Tibial nerve (tissue), 4 donors: ENCODE data around the gene SUCLG2.

Experiments
- EP300 ChIP-seq, 2 donors: sonication (generic); formaldehyde crosslinking; IDR thresholded peaks; one replicate each; pipeline ENCODE4 v1.6.1; 2017; ENCODE audit warnings: antibody characterized with exemption in 2 of 2, mild to moderate bottlenecking in 1 of 2
- POLR2A ChIP-seq, 2 donors: fragments of 450-650 bp; IDR thresholded peaks; one replicate each; pipeline ENCODE4 v1.6.1; 2017; ENCODE audit warnings: antibody characterized with exemption in 2 of 2, mild to moderate bottlenecking in 2 of 2, moderate library complexity in 2 of 2
- TF ChIP-seq, protein P1 (sequence below), 5 experiments: fragments of 200-600 bp in 3 of 5; fragments of 450-650 bp in 2 of 5; sonication (generic) in 3 of 5; IDR thresholded peaks; one replicate each; pipeline ENCODE4 v1.5.1; 2016 to 2019; ENCODE audit warnings: antibody characterized with exemption in 5 of 5, mild to moderate bottlenecking in 3 of 5, moderate library complexity in 2 of 5

DNA sequence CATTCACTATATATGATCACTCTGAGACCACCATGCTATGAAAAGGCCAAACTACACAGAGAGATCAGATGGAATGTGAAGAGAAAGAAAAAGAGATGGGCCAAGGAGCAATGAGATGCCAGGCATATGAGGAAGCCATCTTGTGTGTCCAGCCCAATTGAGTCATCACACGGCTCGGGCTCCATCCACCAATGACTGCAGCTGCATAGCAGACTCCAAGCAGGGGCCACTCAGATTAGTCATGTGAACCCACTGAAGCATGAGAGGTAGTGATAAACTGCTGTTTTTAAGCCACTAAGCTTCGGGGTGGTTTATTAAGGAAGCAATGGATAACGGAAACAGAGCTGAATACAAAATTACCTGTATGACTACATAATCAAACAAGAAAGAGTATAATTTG is 185.9 kb downstream of the SUCLG2 start:
- TF ChIP-seq, protein P1, sequence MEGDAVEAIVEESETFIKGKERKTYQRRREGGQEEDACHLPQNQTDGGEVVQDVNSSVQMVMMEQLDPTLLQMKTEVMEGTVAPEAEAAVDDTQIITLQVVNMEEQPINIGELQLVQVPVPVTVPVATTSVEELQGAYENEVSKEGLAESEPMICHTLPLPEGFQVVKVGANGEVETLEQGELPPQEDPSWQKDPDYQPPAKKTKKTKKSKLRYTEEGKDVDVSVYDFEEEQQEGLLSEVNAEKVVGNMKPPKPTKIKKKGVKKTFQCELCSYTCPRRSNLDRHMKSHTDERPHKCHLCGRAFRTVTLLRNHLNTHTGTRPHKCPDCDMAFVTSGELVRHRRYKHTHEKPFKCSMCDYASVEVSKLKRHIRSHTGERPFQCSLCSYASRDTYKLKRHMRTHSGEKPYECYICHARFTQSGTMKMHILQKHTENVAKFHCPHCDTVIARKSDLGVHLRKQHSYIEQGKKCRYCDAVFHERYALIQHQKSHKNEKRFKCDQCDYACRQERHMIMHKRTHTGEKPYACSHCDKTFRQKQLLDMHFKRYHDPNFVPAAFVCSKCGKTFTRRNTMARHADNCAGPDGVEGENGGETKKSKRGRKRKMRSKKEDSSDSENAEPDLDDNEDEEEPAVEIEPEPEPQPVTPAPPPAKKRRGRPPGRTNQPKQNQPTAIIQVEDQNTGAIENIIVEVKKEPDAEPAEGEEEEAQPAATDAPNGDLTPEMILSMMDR (IDR thresholded peaks at IDR 0.05), result no peak
- TF ChIP-seq POLR2A (IDR thresholded peaks at IDR 0.05), result no peak
- TF ChIP-seq EP300 (IDR thresholded peaks at IDR 0.05), result no peak
